AG09309 (cell line): ENCODE measurements around the gene ABRACL.
"Not testable (repeated sequence)": the region's sequence is repeated elsewhere in the genome, so short reads cannot be mapped to it uniquely, and the experiment has no call there.

Experiments used
- DNase-seq: peaks from one replicate; pipeline ENCODE4 v3.0.0-alpha.2; 2010; ENCODE audit warnings: low read depth
- H3K4me3 ChIP-seq: 2 replicates; pipeline ENCODE4 v1.5.1; 2011; ENCODE audit warnings: mild to moderate bottlenecking, low read depth, low read length, moderate library complexity; ENCODE audit not compliant: control insufficient read depth
- TF ChIP-seq, protein P1 (sequence below): IDR thresholded peaks from 2 replicates; pipeline ENCODE4 v1.5.1; 2011; ENCODE audit warnings: mild to moderate bottlenecking, low read depth, low read length, inconsistent platforms; ENCODE audit not compliant: insufficient read depth, control insufficient read depth; ENCODE audit errors: missing control alignments

The ABRACL gene

DNA sequence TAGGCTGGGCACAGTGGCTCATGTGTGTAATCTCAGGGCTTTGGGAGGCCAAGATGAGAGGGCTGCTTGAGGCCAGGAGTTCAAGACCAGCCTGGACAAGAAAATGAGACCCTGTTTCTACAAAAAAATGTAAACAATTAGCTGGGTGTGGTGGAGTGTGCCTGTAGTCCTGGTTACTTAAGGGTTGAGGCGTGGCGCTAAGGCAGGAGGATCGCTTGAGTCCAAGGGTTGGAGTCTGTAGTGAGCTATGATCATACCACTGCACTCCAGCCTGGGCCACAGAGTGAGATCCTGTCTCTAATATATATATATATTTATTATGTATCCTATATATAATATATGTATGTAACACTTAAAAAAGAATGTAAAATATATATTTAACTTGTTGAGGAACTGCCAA, 7.9 kb upstream of the ABRACL start:
- TF ChIP-seq, protein P1, sequence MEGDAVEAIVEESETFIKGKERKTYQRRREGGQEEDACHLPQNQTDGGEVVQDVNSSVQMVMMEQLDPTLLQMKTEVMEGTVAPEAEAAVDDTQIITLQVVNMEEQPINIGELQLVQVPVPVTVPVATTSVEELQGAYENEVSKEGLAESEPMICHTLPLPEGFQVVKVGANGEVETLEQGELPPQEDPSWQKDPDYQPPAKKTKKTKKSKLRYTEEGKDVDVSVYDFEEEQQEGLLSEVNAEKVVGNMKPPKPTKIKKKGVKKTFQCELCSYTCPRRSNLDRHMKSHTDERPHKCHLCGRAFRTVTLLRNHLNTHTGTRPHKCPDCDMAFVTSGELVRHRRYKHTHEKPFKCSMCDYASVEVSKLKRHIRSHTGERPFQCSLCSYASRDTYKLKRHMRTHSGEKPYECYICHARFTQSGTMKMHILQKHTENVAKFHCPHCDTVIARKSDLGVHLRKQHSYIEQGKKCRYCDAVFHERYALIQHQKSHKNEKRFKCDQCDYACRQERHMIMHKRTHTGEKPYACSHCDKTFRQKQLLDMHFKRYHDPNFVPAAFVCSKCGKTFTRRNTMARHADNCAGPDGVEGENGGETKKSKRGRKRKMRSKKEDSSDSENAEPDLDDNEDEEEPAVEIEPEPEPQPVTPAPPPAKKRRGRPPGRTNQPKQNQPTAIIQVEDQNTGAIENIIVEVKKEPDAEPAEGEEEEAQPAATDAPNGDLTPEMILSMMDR, result no peak
- no peak overlapping the region for H3K4me3 ChIP-seq
- DNase-seq, result no peak

DNA sequence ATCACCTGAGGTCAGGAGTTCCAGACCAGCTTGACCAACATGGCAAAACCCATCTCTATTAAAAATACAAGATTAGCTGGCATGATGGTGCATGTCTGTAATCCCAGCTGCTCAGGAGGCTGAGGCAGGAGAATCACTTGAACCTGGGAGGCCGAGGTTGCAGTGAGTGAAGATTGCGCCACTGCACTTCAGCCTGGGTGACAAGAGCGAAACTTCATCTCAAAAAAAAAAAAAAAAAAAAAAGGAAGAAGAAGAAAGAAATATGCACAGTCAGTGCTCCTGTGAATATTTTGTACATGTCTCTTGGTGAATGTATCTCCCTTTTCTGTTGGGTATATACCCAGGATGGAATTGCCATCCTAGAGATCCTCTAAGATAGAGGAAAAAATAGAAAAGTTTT, 3.1 kb upstream of the ABRACL start:
- not testable (repeated sequence) for H3K4me3 ChIP-seq, DNase-seq

DNA sequence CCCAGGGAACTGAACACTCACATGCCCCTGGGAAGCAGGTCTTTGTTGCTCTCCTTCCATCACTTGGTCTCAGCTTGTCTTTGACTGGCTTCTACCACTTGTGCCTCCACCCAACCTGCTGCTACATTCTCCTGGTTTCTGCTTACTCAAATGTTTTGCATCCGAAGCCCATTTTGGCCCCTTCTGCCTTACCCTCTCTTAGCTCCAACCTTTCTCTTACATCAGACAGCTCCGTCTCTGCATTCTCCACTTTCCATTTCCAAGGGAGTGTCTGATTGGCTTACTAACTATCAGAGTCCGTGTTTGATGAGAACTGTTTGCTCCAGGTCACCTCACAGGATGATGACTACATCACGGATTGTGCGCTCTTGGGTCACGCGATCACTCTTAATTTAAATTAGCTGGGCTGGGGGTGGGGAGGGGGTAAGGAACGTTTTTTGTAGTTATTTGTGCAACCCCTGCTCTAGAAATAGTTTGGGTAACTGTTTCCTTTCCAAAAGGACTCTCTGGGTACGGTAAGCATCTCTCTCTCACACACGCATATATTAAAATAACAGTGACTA, 844 bp upstream of the ABRACL start:
- peak overlapping the region; percentile 93 for H3K4me3 ChIP-seq
- no peak for DNase-seq
- TF ChIP-seq, protein P1, result no peak

DNA sequence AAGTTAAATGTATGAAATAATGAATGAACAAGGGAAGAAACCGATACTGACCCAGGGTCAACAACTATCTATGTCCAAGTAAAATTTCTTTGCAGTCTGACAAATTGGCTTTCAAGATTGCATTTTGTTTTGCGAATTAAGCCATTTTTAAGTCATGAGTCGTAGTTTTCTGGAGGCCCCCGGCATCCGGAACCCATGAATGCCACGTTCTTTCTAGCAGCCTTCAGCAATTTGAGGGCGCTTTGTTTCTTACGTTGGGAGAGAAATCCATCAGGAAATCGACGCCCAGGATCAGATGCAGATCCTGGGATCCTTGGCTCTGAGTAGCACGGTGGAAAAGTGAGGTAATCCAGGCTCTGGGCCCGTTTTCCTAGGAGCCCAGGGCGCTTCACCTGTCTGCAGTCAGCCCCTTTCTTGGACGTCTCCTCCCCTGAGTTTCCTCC, 309 bp upstream of the ABRACL start:
- peak overlapping the region; percentile 93 for H3K4me3 ChIP-seq
- TF ChIP-seq, protein P1, result no peak
- DNase-seq, result no peak

DNA sequence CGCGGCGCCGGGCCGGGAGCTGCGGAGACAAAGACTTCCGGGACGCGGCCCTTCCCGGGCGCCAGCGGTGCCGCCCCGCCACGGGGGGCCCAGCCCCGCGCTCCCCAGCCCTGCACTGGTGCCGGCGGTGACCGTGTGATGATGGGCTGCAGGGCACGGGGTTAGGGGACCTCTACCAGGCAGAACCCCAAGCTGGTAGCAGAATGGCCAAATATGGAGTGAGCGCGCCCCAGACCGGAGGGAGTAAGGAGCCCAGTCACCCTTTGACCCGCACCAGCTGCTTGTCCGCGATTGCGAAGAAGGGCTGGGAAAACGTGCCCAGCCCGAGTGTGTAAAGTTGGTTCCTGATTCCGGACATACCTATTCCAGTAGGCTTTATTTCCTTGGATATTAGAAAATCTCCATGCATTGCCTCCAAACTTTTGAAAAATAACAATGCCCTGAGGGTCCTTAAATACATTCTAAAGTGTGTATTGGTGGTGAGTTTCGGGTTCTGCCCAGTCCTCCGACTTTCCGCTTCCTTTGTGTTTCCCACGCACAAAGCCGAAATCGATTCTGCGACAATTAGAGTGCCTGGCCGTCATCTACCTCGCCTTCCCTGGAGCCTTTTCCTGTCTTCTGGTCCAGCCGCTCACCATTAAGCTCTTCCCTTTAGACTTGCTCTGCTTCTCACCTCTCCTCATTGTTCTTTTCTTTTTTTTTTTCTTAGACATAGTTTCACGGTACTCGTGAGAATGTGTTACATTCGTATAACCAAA, 1.1 kb downstream of the ABRACL start:
- TF ChIP-seq, protein P1, result no peak
- no peak for DNase-seq
- H3K4me3 ChIP-seq, result peak overlapping the region; percentile 93

DNA sequence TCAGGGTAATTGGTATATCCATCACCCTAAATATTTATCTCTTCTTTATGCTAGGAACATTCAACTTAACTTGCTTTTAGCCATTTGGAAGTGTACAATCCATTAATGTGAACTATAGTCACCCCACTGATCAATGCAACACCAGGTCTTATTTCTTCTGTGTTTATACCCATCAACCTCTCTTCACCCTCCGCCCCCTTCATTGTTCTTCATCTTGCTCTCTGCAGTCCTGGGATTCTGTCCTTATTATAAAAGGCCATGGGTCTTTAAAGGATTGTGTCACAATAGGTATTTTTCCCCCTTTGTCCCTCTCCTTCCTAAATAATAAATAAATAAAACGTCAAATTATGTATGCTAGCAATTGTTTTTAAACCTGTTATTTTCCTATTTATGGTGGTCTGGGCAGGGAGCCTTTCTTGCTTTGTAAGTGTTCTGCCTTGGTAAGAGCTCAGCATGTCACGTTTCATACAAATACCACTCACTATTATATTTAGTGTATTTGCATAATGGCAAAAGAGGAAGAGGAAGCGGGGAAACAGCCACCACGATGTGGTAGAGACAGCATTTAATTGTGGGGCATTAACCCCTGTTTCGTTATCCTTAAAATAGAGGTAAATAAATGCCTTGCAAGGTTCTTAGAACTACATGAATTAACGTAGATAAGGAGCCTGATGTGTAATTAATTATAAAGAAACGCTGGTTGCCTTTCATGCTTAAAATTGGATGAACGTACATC, 1.9 kb downstream of the ABRACL start:
- DNase-seq, result no peak
- TF ChIP-seq, protein P1, result no peak
- H3K4me3 ChIP-seq, result no peak overlapping the region

DNA sequence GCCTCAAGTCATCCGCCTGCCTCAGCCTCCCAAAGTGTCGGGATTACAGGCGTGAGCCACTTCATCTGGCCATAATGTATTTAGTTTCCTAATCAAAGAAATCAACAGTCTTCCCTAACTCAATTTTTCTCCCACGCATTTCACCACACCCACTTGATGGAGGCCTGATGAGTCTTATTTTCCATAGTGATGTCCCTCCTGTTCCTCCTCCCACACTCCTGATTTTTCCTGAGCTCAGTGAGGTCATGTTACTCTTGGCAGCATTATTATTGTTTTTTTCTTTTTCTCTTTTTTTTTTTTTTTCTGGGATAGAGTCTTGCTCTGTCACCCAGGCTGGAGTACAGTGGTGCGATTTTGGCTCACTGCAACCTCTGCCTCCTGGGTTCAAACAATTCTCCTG, 8.9 kb downstream of the ABRACL start:
- no peak overlapping the region for H3K4me3 ChIP-seq
- peak; percentile 55 for DNase-seq
- TF ChIP-seq, protein P1, result no peak
